Measurements from ENCODE around the gene CYP8B1. TPM values are rescaled to one million over a fixed set of nuclear protein-coding genes. Genes with fewer than 3 reads are reported as not detected.
"Not testable (repeated sequence)": the region's sequence is repeated elsewhere in the genome, so short reads cannot be mapped to it uniquely, and the experiment has no call there.

The CYP8B1 gene
- total RNA-seq, 2 donors from 2014 or later = not detected

- Histone ChIP-seq H3K4me1 (ENCODE audit: control insufficient read depth in 1 of 2, low read depth in 2 of 2) (peaks cover 0 to 8% of the 10 kb centered on the region in 2 donors), H3K27me3 (replicated peaks; ENCODE audit: insufficient read depth) (no peaks in the 10 kb centered on the region), H3K36me3 (no peaks in the 10 kb centered on the region), H3K27ac (no peak overlapping the region), H3K9me3 (no peaks in the 10 kb centered on the region), H3K4me3 (no peak overlapping the region)
- no peak for TF ChIP-seq CTCF (IDR thresholded peaks at IDR 0.05)
- DNase-seq (ENCODE audit: low spot score) = no peak
- no peak for ATAC-seq (ENCODE audit: insufficient number of reproducible peaks, low FRiP score, low read depth)
Measured at GRCh38 chr3:42884324-42884723, 8.6 kb upstream of the CYP8B1 start.

GRCh38 chr3:42883251-42883930, 7.7 kb upstream of the CYP8B1 start:
- not testable (repeated sequence) for H3K9me3 ChIP-seq; H3K4me1 ChIP-seq (ENCODE audit: control insufficient read depth in 1 of 2, low read depth in 2 of 2); H3K36me3 ChIP-seq; DNase-seq (ENCODE audit: low spot score); H3K27me3 ChIP-seq (replicated peaks; ENCODE audit: insufficient read depth); ATAC-seq (ENCODE audit: insufficient number of reproducible peaks, low FRiP score, low read depth); H3K27ac ChIP-seq; H3K4me3 ChIP-seq

- TF ChIP-seq CTCF (IDR thresholded peaks at IDR 0.05) = peak; percentile 91
- ATAC-seq (ENCODE audit: insufficient number of reproducible peaks, low FRiP score, low read depth) = peak; percentile 89
- peaks cover 0 to 8% of the 10 kb centered on the region in 2 donors for H3K4me1 ChIP-seq (ENCODE audit: control insufficient read depth in 1 of 2, low read depth in 2 of 2)
- peak overlapping the region in 1 of 2 donors; percentile 55 for H3K27ac ChIP-seq
- H3K4me3 ChIP-seq = peak overlapping the region; percentile 91
- no peaks in the 10 kb centered on the region for H3K9me3 ChIP-seq
- no peaks in the 10 kb centered on the region for H3K36me3 ChIP-seq
- H3K27me3 ChIP-seq (replicated peaks; ENCODE audit: insufficient read depth) = no peaks in the 10 kb centered on the region
- peak; percentile 57 for DNase-seq (ENCODE audit: low spot score)
Measured at GRCh38 chr3:42880601-42881451, 5.1 kb upstream of the CYP8B1 start.

GRCh38 chr3:42880183-42880582, 4.5 kb upstream of the CYP8B1 start:
- Histone ChIP-seq H3K4me1 (ENCODE audit: control insufficient read depth in 1 of 2, low read depth in 2 of 2) (peaks cover 0 to 8% of the 10 kb centered on the region in 2 donors), H3K27ac (no peak overlapping the region), H3K27me3 (replicated peaks; ENCODE audit: insufficient read depth) (no peaks in the 10 kb centered on the region), H3K4me3 (peak overlapping the region; percentile 91), H3K9me3 (no peaks in the 10 kb centered on the region), H3K36me3 (no peaks in the 10 kb centered on the region)
- DNase-seq (ENCODE audit: low spot score) (no peak), ATAC-seq (ENCODE audit: insufficient number of reproducible peaks, low FRiP score, low read depth) (no peak)
- no peak for TF ChIP-seq CTCF (IDR thresholded peaks at IDR 0.05)

GRCh38 chr3:42877881-42878280, 2.2 kb upstream of the CYP8B1 start:
- Histone ChIP-seq H3K9me3 (no peaks in the 10 kb centered on the region), H3K27ac (no peak overlapping the region), H3K4me1 (ENCODE audit: control insufficient read depth in 1 of 2, low read depth in 2 of 2) (peaks cover 0 to 8% of the 10 kb centered on the region in 2 donors), H3K4me3 (no peak overlapping the region), H3K27me3 (replicated peaks; ENCODE audit: insufficient read depth) (no peaks in the 10 kb centered on the region), H3K36me3 (no peaks in the 10 kb centered on the region)
- DNase-seq (ENCODE audit: low spot score) = no peak
- ATAC-seq (ENCODE audit: insufficient number of reproducible peaks, low FRiP score, low read depth) = no peak
- TF ChIP-seq CTCF (IDR thresholded peaks at IDR 0.05) = no peak
